Upper lobe of right lung (tissue), 1 donor: Measurements from ENCODE around the gene MYLK4. TPM values are rescaled to one million over a fixed set of nuclear protein-coding genes. Genes with fewer than 3 reads are reported as not detected.

Experiments used
- ATAC-seq: fragments of 200-7000 bp; cut with Tn5 transposase; one replicate; pipeline ENCODE4 v1.9.1; 2020; ENCODE audit warnings: mild to moderate bottlenecking, moderate library complexity
- DNase-seq: peaks from one replicate; pipeline ENCODE4 v3.0.0-alpha.2; 2020
- H3K27ac ChIP-seq: fragments of 200-600 bp; one replicate; pipeline ENCODE4 v1.8.0; 2022
- H3K27me3 ChIP-seq: fragments of 200-600 bp; one replicate; pipeline ENCODE4 v1.8.0; 2022; ENCODE audit warnings: mild to moderate bottlenecking
- H3K36me3 ChIP-seq: fragments of 200-600 bp; one replicate; pipeline ENCODE4 v1.8.0; 2022
- H3K4me1 ChIP-seq: fragments of 200-600 bp; one replicate; pipeline ENCODE4 v1.8.0; 2022
- H3K4me3 ChIP-seq: fragments of 200-600 bp; one replicate; pipeline ENCODE4 v1.8.0; 2022; ENCODE audit warnings: mild to moderate bottlenecking
- H3K9me3 ChIP-seq: fragments of 200-600 bp; one replicate; pipeline ENCODE4 v1.8.0; 2022
- CTCF ChIP-seq: fragments of 200-600 bp; IDR thresholded peaks from one replicate; pipeline ENCODE4 v1.8.0; 2022; ENCODE audit warnings: antibody characterized with exemption
- intact Hi-C: fragments of 100-400 bp; cut with DNase I; formaldehyde crosslinking; loops from one replicate; pipeline ENCODE4 v1.11.0; 2022
- total RNA-seq: library from RNA; stranded (reverse); fragmentation: NEBNext Ultra II Directional; extraction: Animal tissue kit (Norgen Biotek cat#: 25700); gene quantifications from one replicate; pipeline ENCODE4 v1.2.1, GENCODE V29; 2021
- donor health status: DM: no; HTN: yes; CAD: no; lungs with severe emphysema.

Gene MYLK4
- total RNA-seq, 1 donor from 2014 or later: 0.84 TPM

DNA sequence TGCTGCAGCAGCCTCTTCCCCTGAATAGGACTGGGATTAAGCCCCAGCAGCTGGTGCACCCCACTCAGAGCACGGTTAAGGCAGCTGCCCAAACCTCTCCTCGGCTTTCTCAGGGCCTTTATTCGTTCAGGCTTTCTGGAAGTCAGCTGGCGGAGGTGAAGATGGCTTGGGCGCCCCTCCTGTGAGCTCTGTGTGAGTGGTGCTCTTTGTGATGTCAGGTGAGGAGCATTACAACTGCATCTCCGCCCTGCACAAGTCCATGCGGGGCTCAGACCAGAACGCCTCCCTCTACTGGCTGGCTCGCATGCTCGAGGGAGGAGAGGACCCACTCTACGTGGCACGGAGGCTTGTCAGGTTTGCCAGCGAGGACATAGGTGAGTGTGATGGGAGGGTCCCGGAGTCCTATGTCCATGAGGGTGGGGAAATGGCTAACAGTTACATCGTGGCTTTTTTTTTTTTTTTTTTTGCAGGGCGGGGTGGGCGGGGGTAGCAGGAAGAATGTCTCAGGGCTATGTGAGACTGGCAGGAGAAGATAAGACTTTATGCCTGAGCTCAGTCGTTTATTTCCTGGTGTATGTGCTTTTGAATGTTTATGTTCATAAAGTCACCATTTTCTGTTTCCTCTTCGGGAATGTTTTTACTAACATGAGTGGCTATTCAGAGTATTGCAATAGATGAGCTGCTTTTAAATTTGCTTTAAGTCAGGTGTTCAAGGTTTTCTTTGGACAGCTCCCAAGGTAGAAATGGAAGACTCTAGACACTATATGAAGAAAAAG, 32.7 kb upstream of the MYLK4 start:
- peak; percentile 50 for ATAC-seq
- no peak for DNase-seq
- Histone ChIP-seq H3K27ac (no peak overlapping the region), H3K4me3 (no peak overlapping the region), H3K4me1 (peaks cover 13% of the 10 kb centered on the region), H3K9me3 (no peaks in the 10 kb centered on the region), H3K36me3 (peaks cover 57% of the 10 kb centered on the region), H3K27me3 (no peaks in the 10 kb centered on the region)
- intact Hi-C loops: no loop called here
- TF ChIP-seq CTCF: no peak

GRCh38 chr6:2782825-2783187, 32.1 kb upstream of the MYLK4 start:
- Histone ChIP-seq H3K9me3 (no peaks in the 10 kb centered on the region), H3K27me3 (no peaks in the 10 kb centered on the region), H3K4me3 (no peak overlapping the region), H3K27ac (no peak overlapping the region), H3K36me3 (peaks cover 55% of the 10 kb centered on the region), H3K4me1 (peaks cover 13% of the 10 kb centered on the region)
- TF ChIP-seq CTCF: no peak
- ATAC-seq (no peak), DNase-seq (no peak)
- intact Hi-C loops: no loop called here

- no peak overlapping the region for H3K4me3 ChIP-seq
- no peak for TF ChIP-seq CTCF
- H3K9me3 ChIP-seq: no peaks in the 10 kb centered on the region
- no peaks in the 10 kb centered on the region for H3K27me3 ChIP-seq
- peaks cover 50% of the 10 kb centered on the region for H3K36me3 ChIP-seq
- no peak overlapping the region for H3K27ac ChIP-seq
- intact Hi-C loops: no loop called here
- no peak for DNase-seq
- H3K4me1 ChIP-seq: peaks cover 13% of the 10 kb centered on the region
- no peak for ATAC-seq
These were observed 31.6 kb upstream of the MYLK4 start for GRCh38 chr6:2782356-2782708.

DNA sequence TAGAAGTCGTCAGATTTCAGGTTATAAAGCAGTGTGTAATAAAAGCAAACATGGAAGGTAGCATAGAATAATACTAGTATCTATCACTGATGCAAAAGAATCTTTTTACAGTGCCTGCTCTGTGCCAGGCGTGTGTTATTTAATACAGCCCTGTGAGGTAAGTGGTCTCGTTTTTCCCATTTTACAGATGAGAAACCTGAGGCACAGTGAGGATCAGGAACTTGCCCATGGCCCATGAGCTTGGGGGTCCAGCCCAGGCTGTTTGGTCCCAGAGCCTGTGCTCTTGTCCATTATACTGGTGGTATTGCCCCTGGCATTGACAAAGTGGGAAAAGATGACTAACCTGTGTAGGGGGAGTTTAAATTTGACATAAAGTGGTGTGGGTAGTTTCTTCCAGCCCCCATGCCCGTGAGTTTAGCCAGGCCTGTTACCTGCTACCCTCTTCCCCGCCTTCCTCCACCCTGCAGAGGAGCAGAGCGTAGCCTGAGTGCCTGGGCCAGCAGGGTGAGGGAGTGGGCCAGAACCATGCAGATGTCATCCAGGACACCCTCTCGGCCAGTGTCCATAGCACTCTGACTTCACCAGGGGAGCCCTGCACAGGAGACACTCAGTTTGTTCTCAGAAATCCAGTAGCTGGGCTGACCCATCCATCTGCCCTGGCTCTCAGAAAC, 31.1 kb upstream of the MYLK4 start:
- Histone ChIP-seq H3K4me1 (peaks cover 13% of the 10 kb centered on the region), H3K4me3 (no peak overlapping the region), H3K27ac (no peak overlapping the region), H3K9me3 (no peaks in the 10 kb centered on the region), H3K27me3 (no peaks in the 10 kb centered on the region), H3K36me3 (peaks cover 50% of the 10 kb centered on the region)
- ATAC-seq: peak; percentile 19
- DNase-seq: no peak
- TF ChIP-seq CTCF: no peak
- intact Hi-C loops: no loop called here

- no peaks in the 10 kb centered on the region for H3K27me3 ChIP-seq
- no peak overlapping the region for H3K4me3 ChIP-seq
- H3K36me3 ChIP-seq: peaks cover 42% of the 10 kb centered on the region
- DNase-seq: no peak
- ATAC-seq: no peak
- TF ChIP-seq CTCF: no peak
- no peaks in the 10 kb centered on the region for H3K9me3 ChIP-seq
- peaks cover 13% of the 10 kb centered on the region for H3K4me1 ChIP-seq
- no peak overlapping the region for H3K27ac ChIP-seq
- intact Hi-C loops: no loop called here
These were observed 29.5 kb upstream of the MYLK4 start for GRCh38 chr6:2780102-2780737.
